Adrenal gland (tissue), 12 donors: Measurements from ENCODE around the gene PCDHB8. TPM values are rescaled to one million over a fixed set of nuclear protein-coding genes. Genes with fewer than 3 reads are reported as not detected.
"Not testable (repeated sequence)": the region's sequence is repeated elsewhere in the genome, so short reads cannot be mapped to it uniquely, and the experiment has no call there.

Experiments used
- DNase-seq, 7 donors: peaks; one replicate each; pipeline ENCODE4 v3.0.0-alpha.2; 2019 to 2020
- H3K27ac ChIP-seq, 5 donors: fragments of 200-600 bp; sonication (generic) in 4 of 5; 1 replicate in 3 of 5; 2 replicates in 2 of 5; pipeline versions ENCODE4 v1.5.1 to v1.8.0; 2016 to 2020; ENCODE audit warnings: mild to moderate bottlenecking in 1 of 5
- H3K27me3 ChIP-seq: fragments of 200-600 bp; 2 replicates; pipeline ENCODE4 v1.8.0; 2021
- H3K36me3 ChIP-seq, 2 donors: fragments of 200-600 bp; replicated peaks in 1 of 2; 1 replicate in 1 of 2; 2 replicates in 1 of 2; pipeline versions ENCODE4 v1.5.1 to v1.8.0; 2018 to 2022
- H3K4me1 ChIP-seq, 2 donors: fragments of 200-600 bp; replicated peaks in 1 of 2; 1 replicate in 1 of 2; 2 replicates in 1 of 2; pipeline versions ENCODE4 v1.5.1 to v1.8.0; 2018 to 2021
- H3K4me3 ChIP-seq, 4 donors: fragments of 200-600 bp; sonication (generic) in 3 of 4; one replicate each; pipeline ENCODE4 v1.5.1; 2016 to 2018
- H3K9me3 ChIP-seq, 3 donors: fragments of 200-600 bp; sonication (generic) in 1 of 3; replicated peaks in 1 of 3; 1 replicate in 2 of 3; 2 replicates in 1 of 3; pipeline versions ENCODE4 v1.5.1 to v1.8.0; 2016 to 2021
- CTCF ChIP-seq, 6 experiments: fragments of 450-650 bp in 4 of 6; fragments of 200-600 bp in 2 of 6; sonication (generic) in 1 of 6; IDR thresholded peaks; 1 replicate in 5 of 6; 2 replicates in 1 of 6; pipeline versions ENCODE4 v1.5.1 to v1.8.0; 2016 to 2021; ENCODE audit warnings: antibody characterized with exemption in 6 of 6, mild to moderate bottlenecking in 2 of 6, moderate library complexity in 1 of 6
- POLR2A ChIP-seq, 2 donors: fragments of 450-650 bp; IDR thresholded peaks; one replicate each; pipeline ENCODE4 v1.6.1; 2017; ENCODE audit warnings: antibody characterized with exemption in 2 of 2, mild to moderate bottlenecking in 2 of 2, moderate library complexity in 1 of 2
- WGBS, 4 donors: extraction: QIAGEN DNeasy Blood & Tissue Kit in 2 of 4; methylation state at CpG; one replicate each; pipeline versions ENCODE4 v1.1.5 to v1.1.7; 2013 to 2017; 5-methylcytosine and 5-hydroxymethylcytosine counted together
- intact Hi-C, 2 donors: fragments of 100-400 bp; cut with DNase I; formaldehyde crosslinking; loops; one replicate each; pipeline versions ENCODE4 v1.14.1 to v1.15.0; 2022 to 2023
- polyA plus RNA-seq, 3 donors: library from polyadenylated mRNA; stranded (reverse); fragments of 200-250 nt in 2 of 3; fragments of 350-450 nt in 1 of 3; fragmentation: Illumina TruSeq in 1 of 3; extraction: RNeasy Lipid Tissue Mini Kit (QIAGEN cat#74804) in 1 of 3; gene quantifications; one replicate each; pipeline ENCODE4 v1.2.3, GENCODE V29; 2013 to 2014
- total RNA-seq, 9 donors: library from RNA; depleted of rRNA in 4 of 9; stranded (reverse); fragments of >200 nt in 4 of 9; fragments of 120-200 nt in 1 of 9; fragmentation: NEBNext Ultra II Directional in 1 of 9; extraction: Animal tissue kit (Norgen Biotek cat#: 25700) in 1 of 9; gene quantifications; one replicate each; pipeline versions ENCODE4 v1.1.0 to v1.2.4, GENCODE V29; 2013 to 2023
- donor health status: healthy with polysubstance abuse.
- donor health status: Bipolar disorder and iron deficiency.
- donor health status: DM: yes; HTN: yes; CAD: no.
- donor health status: DM: no; HTN: no; CAD: no.
- donor health status: DM: no; HTN: no; CAD: no.
- donor health status: DM: yes; HTN: yes; CAD: no.

PCDHB8 gene
- total and polyA plus RNA-seq, 12 donors: 0.03 to 3.7 (median 0.91) TPM

DNA sequence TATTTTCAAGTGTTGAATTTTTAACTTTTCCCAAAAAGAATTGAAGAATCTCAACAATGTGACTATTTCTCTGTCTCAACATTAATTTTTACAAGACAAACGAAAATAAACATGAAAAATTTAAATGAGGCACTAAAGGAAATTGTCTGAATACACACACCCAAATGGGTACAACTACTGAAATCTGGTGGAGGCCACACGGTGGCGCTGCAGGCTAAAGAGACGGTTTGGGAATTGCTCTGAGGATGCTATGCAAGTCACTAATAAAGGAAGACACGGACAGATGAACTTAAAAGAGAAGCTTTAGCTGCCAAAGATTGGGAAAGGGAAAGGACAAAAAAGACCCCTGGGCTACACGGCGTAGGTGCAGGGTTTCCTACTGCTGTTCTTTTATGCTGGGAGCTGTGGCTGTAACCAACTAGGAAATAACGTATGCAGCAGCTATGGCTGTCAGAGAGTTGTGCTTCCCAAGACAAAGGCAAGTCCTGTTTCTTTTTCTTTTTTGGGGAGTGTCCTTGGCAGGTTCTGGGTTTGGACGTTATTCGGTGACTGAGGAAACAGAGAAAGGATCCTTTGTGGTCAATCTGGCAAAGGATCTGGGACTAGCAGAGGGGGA is 14.6 kb downstream of the PCDHB8 start, which contains the start of gene PCDHB10:
Gene PCDHB10 (plus strand): TSS at position 244 of the 616 bp plus-strand sequence. CDS start 200 bp downstream, at position 444.
- DNase-seq: peak in 1 of 7 donors; percentile 4
- H3K27ac ChIP-seq: no peak within 1 kb of the TSS
- H3K36me3 ChIP-seq: no peaks in the 10 kb centered on the region
- intact Hi-C loops: no loop called here
- H3K9me3 ChIP-seq: peaks cover 0 to 14% (median 2%) of the 10 kb centered on the region in 3 donors
- no peak within 1 kb of the TSS for H3K4me3 ChIP-seq
- no peaks in the 10 kb centered on the region for H3K4me1 ChIP-seq
- peak in 5 of 6 experiments; percentile 8 to 29 (median 13) for TF ChIP-seq CTCF (IDR thresholded peaks at IDR 0.05)
- no peak for TF ChIP-seq POLR2A (IDR thresholded peaks at IDR 0.05)
- H3K27me3 ChIP-seq: no peaks in the 10 kb centered on the region
- WGBS, 4 donors: 5 to 14% (median 10%) methylated on average over 10 of the region's 10 CpGs

- intact Hi-C loops, DNase-seq, H3K4me3 ChIP-seq, H3K36me3 ChIP-seq, H3K27ac ChIP-seq, H3K4me1 ChIP-seq, H3K27me3 ChIP-seq: not testable (repeated sequence)
- WGBS, 4 donors: 17 to 21% methylated on average over 25 to 27 of the region's 37 CpGs; no CpG with 5 or more reads in 2 of the 4 donors
- H3K9me3 ChIP-seq: peaks cover 0 to 14% (median 6%) of the 10 kb centered on the region in 3 donors
Observed at GRCh38 chr5:141194332-141194731, 16.7 kb downstream of the PCDHB8 start.

- H3K9me3 ChIP-seq: peaks cover 0 to 8% (median 6%) of the 10 kb centered on the region in 3 donors
- DNase-seq: no peak
- no peak overlapping the region for H3K4me3 ChIP-seq
- intact Hi-C loops: no loop called here
- H3K4me1 ChIP-seq: no peaks in the 10 kb centered on the region
- 31 to 59% (median 40%) methylated on average over 3 of the region's 3 CpGs for WGBS, 4 donors
- H3K36me3 ChIP-seq: no peaks in the 10 kb centered on the region
- no peak overlapping the region for H3K27ac ChIP-seq
- TF ChIP-seq CTCF (IDR thresholded peaks at IDR 0.05) (no peak), POLR2A (IDR thresholded peaks at IDR 0.05) (no peak)
- H3K27me3 ChIP-seq: no peaks in the 10 kb centered on the region
Observed at GRCh38 chr5:141196363-141196762, 18.8 kb downstream of the PCDHB8 start.

DNA sequence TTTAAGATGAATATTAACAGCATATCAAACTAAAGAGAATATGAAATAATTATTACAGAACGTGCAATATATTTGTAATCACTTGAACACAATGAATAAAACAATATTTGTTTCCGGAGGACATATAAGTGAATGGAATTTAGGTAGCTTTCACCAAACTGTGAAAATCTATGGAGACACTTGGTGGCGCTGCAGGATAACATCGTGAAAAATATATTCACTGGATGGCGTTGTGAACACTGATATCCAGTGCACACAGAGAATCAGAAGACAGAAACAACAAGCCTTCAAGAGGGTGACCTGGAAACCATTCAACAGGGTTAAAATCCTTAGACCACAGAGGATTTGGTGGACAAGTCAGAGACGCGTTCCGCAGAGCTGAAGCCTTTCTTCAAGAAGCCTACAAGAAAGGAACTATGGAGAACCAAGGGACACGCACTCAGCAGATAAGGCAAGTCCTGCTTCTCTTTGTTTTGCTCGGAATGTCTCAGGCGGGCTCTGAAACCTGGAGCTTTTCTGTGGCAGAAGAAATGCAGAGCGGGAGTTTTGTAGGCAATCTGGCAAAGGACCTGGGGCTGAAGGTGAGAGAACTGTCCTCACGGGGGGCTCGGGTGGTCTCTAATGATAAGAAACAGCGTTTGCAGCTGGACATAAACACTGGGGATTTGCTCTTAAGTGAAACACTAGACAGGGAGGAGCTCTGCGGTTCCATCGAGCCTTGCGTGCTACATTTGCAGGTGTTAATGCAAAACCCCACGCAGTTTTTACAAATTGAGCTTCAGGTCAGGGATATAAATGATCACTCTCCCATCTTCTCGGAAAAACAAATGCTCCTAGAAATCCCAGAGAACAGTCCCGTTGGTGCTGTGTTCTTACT is 22.0 kb downstream of the PCDHB8 start, which contains the start of gene PCDHB11:
Gene PCDHB11 (plus strand): TSS at position 269 of the 877 bp plus-strand sequence. CDS start 148 bp downstream, at position 417.
- H3K4me3 ChIP-seq: no peak within 1 kb of the TSS
- no peaks in the 10 kb centered on the region for H3K27me3 ChIP-seq
- peaks cover 0 to 6% (median 6%) of the 10 kb centered on the region in 3 donors for H3K9me3 ChIP-seq
- TF ChIP-seq POLR2A (IDR thresholded peaks at IDR 0.05): no peak
- TF ChIP-seq CTCF (IDR thresholded peaks at IDR 0.05): peak in 1 of 6 experiments; percentile 13
- intact Hi-C loops: no loop called here
- no peaks in the 10 kb centered on the region for H3K4me1 ChIP-seq
- H3K27ac ChIP-seq: no peak within 1 kb of the TSS
- 25 to 47% (median 40%) methylated on average over 21 of the region's 21 CpGs for WGBS, 4 donors
- no peaks in the 10 kb centered on the region for H3K36me3 ChIP-seq
- peak in 1 of 7 donors; percentile 3 for DNase-seq

- 20 to 40% (median 30%) methylated on average over 1 to 25 of the region's 38 CpGs for WGBS, 4 donors
- H3K4me3 ChIP-seq, H3K27ac ChIP-seq, DNase-seq, intact Hi-C loops, H3K27me3 ChIP-seq, H3K36me3 ChIP-seq, H3K4me1 ChIP-seq, H3K9me3 ChIP-seq: not testable (repeated sequence)
Observed at GRCh38 chr5:141201126-141201525, 23.5 kb downstream of the PCDHB8 start.

- WGBS, 4 donors: 24 to 36% (median 27%) methylated on average over 21 to 32 of the region's 35 CpGs
- H3K36me3 ChIP-seq, H3K4me3 ChIP-seq, intact Hi-C loops, H3K4me1 ChIP-seq, H3K27ac ChIP-seq, H3K9me3 ChIP-seq, H3K27me3 ChIP-seq, DNase-seq: not testable (repeated sequence)
Observed at GRCh38 chr5:141201646-141202045, 24.1 kb downstream of the PCDHB8 start.
